ENCODE measurements around the gene CYP2A13. TPM values are rescaled to one million over a fixed set of nuclear protein-coding genes. Genes with fewer than 3 reads are reported as not detected.
"Not testable (repeated sequence)": the region's sequence is repeated elsewhere in the genome, so short reads cannot be mapped to it uniquely, and the experiment has no call there.

Gene CYP2A13
- total RNA-seq, 2 donors from 2014 or later = not detected

- Mint-ChIP-seq H3K4me1 (peaks cover 7% of the 10 kb centered on the region), H3K27me3 (no peaks in the 10 kb centered on the region), H3K4me3 (no peak overlapping the region), H3K36me3 (ENCODE audit: low read depth) (no peaks in the 10 kb centered on the region), H3K9me3 (no peaks in the 10 kb centered on the region), H3K27ac (peak overlapping the region; percentile 49)
- no peak for ATAC-seq (replicated peaks)
Measured at GRCh38 chr19:41131186-41131585, 42.9 kb downstream of the CYP2A13 start.

- H3K27me3 Mint-ChIP-seq = no peaks in the 10 kb centered on the region
- no peak for ATAC-seq (replicated peaks)
- H3K27ac Mint-ChIP-seq = no peak overlapping the region
- H3K36me3 Mint-ChIP-seq (ENCODE audit: low read depth) = no peaks in the 10 kb centered on the region
- H3K4me1 Mint-ChIP-seq = no peaks in the 10 kb centered on the region
- H3K9me3 Mint-ChIP-seq = no peaks in the 10 kb centered on the region
- H3K4me3 Mint-ChIP-seq = peak overlapping the region; percentile 83
Measured at GRCh38 chr19:41133260-41133659, 45.0 kb downstream of the CYP2A13 start.

GRCh38 chr19:41134616-41135015, 46.4 kb downstream of the CYP2A13 start:
- no peaks in the 10 kb centered on the region for H3K36me3 Mint-ChIP-seq (ENCODE audit: low read depth)
- no peaks in the 10 kb centered on the region for H3K9me3 Mint-ChIP-seq
- H3K27ac Mint-ChIP-seq = no peak overlapping the region
- H3K4me3 Mint-ChIP-seq = peak overlapping the region; percentile 83
- H3K27me3 Mint-ChIP-seq = no peaks in the 10 kb centered on the region
- no peak for ATAC-seq (replicated peaks)
- H3K4me1 Mint-ChIP-seq = no peaks in the 10 kb centered on the region

- not testable (repeated sequence) for H3K27me3 Mint-ChIP-seq; H3K9me3 Mint-ChIP-seq; H3K36me3 Mint-ChIP-seq (ENCODE audit: low read depth); H3K4me1 Mint-ChIP-seq
- peak; percentile 99 for ATAC-seq (replicated peaks)
- Mint-ChIP-seq H3K27ac (peak overlapping the region; percentile 63), H3K4me3 (peak overlapping the region; percentile 83)
Measured at GRCh38 chr19:41135390-41136384, 47.4 kb downstream of the CYP2A13 start.

GRCh38 chr19:41136636-41137455, 48.6 kb downstream of the CYP2A13 start:
- H3K9me3 Mint-ChIP-seq = no peaks in the 10 kb centered on the region
- H3K4me3 Mint-ChIP-seq = peak overlapping the region; percentile 83
- H3K27me3 Mint-ChIP-seq = no peaks in the 10 kb centered on the region
- no peaks in the 10 kb centered on the region for H3K36me3 Mint-ChIP-seq (ENCODE audit: low read depth)
- no peak for ATAC-seq (replicated peaks)
- no peak overlapping the region for H3K27ac Mint-ChIP-seq
- H3K4me1 Mint-ChIP-seq = no peaks in the 10 kb centered on the region

GRCh38 chr19:41144403-41144802, 56.2 kb downstream of the CYP2A13 start:
- ATAC-seq (replicated peaks) = peak; percentile 95
- Mint-ChIP-seq H3K36me3 (ENCODE audit: low read depth) (no peaks in the 10 kb centered on the region), H3K4me1 (no peaks in the 10 kb centered on the region), H3K4me3 (no peak overlapping the region), H3K27me3 (peaks cover 11% of the 10 kb centered on the region), H3K27ac (no peak overlapping the region), H3K9me3 (no peaks in the 10 kb centered on the region)

Other genes with a start within 250 kb of the CYP2A13 start
- gene CYP2A6, start 238.0 kb upstream of the CYP2A13 start, total RNA-seq = not detected
- gene CYP2A7, start 206.2 kb upstream of the CYP2A13 start, total RNA-seq = not detected
- gene CYP2B6, start 97.2 kb upstream of the CYP2A13 start, total RNA-seq = not detected
- gene CYP2F1, start 26.0 kb downstream of the CYP2A13 start, total RNA-seq = under 1 TPM in 1 of 2 donors, not detected in 1; 0.28 TPM
- under 1 TPM in 1 of 2 donors, not detected in 1; 0.13 TPM for gene CYP2S1, start 104.8 kb downstream of the CYP2A13 start, total RNA-seq
- gene AXL, start 130.8 kb downstream of the CYP2A13 start, total RNA-seq = 1 to 10 TPM in 1 of 2 donors, under 1 TPM in 1; 0.04 to 2.3 TPM
- 100 to 1,000 TPM; 324 to 357 TPM for gene HNRNPUL1, start 175.9 kb downstream of the CYP2A13 start, total RNA-seq
- gene CCDC97, start 221.7 kb downstream of the CYP2A13 start, total RNA-seq = 10 to 100 TPM; 35.1 to 40.9 TPM